Activated T-cell treated with anti-CD3 and anti-CD28 coated beads for 24 hours (primary cell): ENCODE data around the gene OTUD5.

Source experiments
- DNase-seq: peaks from one replicate; pipeline ENCODE4 v3.0.0-alpha.2; 2020; ENCODE audit warnings: low read depth

OTUD5 gene

DNA sequence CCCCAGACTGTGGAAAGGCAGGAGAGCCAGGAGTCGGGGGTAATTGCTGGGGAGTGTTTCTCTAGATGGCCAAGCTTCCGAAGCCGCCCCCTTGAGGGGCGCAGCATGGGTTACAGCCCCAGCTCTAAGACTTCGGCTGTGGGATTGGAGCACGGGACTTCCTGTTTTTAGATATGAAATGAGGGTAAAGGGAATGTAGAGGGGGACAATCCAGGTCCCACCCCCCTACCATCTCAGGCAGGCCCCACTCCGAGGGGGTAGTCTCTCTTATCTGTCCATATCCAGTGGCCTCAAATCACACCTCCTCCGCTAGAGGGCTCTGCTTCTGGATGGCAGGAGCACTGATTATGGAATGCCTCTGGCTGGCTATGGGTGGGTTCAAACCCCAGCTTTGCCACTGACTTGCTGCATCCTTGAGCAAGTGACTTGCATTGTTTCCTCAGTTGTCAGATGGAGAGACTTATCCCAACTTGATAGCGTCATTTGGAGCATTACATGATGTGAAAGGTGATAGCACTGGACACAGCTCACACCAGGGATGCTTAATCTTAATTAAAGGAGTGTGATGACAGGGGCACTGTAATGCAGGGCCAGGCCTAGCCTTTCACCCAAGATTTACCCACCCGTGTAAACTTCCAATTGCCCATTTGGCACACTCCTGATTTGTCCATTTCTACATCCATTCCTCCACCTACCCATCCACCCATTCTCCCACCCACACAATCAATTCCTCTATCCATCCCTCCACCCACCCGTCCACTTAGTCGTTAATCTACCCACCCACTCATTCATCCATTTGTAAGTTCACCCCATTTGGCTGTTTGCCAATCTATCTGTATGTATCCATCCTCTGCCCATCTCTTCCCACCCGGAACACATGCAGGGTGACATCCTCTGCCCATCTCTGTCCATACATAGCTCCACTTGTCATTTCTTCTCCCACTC lies 15.1 kb upstream of the OTUD5 start:
- no peak for DNase-seq

DNA sequence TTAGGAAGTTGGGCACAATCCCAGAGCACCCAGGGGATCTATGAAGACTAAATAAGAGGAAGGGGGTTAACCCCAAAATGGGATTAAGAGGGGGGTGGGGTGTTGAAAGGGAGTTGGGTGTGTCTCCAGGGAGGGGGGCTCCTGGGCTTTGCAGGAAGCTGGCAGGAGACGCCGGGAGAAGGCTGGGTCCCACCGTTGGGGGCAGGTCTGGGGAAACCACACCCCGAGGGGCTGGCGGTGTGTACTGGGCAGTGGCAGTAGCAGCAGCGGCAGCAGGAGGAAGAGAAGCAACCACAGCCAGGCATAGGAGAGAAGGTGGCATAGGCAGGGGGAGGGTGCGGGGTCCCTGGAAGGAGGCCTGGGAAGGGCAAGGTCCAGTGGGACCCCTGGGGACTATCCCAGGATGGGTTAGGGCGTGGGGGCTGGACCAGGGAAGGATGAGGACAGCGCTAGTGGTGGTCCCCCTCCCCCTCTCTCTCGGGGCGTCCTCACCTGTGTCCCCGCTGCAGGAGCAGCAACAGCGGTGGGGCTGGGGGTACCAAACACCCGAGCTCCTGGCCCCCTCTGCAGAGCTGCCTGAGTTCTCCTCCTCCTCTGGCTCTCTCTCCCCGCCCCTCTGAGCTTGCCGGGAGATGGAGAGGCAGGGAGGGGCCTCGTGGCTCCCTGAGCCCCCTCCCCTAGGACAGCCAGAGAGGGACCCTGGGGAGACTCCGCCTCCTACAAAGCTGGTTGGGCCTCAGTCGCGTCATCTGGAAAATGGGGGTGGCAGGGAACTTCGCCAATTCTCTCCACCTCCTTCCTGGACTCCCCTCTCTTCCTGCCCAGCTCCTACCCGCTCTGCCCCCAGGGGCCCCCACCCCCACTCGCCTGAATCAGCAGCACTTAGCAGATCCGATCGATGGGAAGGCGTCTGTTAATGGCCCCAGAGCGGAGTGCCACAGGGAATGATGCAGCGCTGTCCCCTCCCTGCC lies 14.1 kb upstream of the OTUD5 start, which contains the start of gene KCND1:
KCND1 (minus strand) TSS at position 596 of the 971 bp plus-strand sequence. CDS start 1,573 bp downstream, outside the sequence.
- no peak for DNase-seq

DNA sequence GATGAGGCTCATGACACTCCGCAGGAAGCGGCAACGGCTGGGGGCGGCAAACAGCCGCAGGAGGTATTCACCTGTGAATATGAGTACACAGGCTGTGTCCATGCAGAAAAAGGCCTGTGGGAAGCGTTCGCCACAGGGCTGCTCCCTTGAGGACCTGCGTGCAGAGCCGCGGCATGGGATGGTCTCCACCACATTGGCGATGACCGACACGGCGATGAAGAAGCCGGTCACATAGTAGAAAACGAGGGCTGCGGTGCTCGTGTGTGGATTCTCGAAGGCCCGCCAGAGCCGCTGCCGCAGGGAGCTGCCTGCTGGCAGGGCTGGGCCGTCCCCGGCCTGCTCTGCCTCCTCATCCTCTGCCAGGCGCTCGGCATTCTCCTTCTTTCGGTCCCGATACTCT lies 12.1 kb upstream of the OTUD5 start:
- DNase-seq = no peak

DNA sequence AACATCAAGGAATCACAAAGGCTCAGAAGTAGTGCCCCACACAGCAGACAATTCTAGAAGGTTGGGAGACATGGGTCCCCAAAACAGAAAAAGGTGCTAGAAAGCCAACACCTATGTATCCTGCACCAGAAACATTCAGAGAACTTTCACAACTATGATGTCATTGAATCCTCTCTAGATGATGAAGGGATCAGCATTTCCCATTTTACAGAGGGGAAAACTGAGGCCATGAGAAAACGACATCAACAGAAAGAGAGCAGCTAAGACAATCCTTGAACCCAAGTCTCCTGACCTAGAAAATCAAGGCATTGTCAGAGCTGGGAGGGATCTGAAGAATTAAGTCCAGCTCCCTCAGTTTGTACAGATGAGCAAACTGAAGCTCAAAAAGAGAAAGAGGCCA lies 11.0 kb upstream of the OTUD5 start:
- DNase-seq = no peak

DNA sequence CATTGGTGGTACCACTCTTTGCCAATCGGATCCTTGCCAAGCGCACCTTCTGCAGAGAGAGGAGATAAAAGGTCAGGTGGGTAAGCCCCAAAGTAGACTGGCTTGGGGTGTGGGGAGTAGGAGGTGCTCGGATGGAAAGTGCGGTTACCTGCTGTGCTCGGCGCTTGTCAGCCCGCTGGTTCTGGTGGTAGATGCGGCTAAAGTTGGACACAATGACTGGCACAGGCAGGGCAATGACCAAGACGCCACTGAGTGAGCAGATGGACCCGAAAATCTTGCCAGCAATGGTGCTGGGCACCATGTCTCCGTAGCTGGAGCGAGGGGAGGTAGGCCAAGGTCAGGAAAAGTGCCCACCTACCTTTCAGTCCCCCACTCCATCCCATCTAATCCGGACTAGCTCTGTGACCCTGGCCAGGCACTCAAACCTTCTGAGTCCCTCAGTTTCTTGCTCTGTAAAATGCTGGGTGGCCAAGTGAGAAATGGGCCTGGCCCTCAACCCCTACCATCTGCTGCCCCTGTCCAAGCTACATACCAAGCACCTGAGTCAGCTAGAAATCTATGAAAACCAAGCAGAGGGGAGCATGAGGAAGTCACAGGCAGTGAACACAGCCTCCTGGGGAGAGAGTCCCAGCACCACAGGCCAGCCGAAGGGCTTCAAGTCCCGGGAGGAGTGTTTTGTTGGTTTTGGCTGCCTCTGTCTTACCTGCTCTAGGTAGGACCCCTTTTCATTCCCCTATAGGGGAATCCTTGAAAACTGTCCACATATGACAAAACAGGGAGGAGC lies 9.6 kb upstream of the OTUD5 start:
- DNase-seq = no peak

DNA sequence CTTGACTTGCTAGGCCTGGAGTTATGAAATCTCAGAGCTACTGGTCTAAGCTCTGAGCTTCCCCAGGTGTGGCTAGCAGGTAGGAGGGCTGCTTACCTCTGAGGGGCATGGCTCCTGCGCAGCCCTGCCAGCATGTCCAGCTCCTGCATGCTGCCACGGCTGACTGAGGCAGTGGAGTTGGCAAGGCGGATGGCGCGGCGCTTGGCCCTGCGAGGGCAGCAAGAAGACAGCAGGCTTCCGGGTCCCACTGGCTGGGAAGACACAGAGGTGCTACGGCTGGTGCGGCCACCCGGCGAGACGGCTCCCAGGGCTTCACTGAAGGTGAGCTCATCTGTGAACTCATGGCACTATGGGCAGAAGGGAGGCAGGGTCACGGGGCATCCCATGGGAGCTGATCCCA lies 8.6 kb upstream of the OTUD5 start:
- DNase-seq = no peak

DNA sequence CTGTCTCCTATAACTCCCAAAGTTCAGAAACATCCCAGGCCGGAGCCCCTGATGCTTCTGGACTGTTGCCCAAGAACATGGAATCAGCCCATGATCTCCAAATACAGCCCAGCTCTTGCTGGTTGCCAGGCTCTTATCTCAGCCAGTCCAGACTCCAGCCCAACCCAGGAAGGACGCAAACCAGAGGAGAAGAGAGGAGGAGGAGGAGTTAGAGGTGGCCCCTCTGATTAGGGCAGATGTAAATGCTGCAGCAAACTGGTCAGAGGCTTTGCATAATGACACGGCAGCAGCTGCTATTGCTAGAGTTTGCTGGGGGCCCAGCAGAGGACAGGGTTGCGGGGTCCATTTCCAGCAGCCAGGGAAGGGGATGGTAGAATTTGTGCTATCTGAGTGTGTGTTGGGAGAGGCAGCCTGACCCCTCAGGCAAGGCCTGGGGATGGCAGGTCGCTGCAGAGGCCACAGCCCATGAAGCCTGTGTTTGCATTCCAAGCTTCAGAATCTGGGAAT lies 4.2 kb upstream of the OTUD5 start:
- no peak for DNase-seq

DNA sequence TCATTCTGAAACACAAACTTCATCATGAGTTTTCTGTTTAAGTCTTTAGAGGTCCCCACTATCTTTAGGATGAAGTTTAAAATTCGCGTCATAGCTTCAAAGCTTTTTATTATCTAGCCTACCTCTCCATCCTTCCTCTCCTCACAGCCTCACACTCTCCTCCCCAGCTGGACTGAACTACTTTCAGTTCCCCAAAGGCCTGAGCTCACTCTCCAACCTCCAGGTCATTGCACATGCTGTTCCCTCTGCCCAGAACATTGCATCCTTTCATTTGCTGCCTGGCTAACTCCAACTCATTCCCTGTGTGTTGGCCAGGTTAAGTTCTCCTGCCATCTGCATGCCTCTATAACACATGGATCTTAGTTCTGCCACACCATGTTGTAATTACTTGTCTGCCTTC lies 2.9 kb upstream of the OTUD5 start:
- DNase-seq = no peak

DNA sequence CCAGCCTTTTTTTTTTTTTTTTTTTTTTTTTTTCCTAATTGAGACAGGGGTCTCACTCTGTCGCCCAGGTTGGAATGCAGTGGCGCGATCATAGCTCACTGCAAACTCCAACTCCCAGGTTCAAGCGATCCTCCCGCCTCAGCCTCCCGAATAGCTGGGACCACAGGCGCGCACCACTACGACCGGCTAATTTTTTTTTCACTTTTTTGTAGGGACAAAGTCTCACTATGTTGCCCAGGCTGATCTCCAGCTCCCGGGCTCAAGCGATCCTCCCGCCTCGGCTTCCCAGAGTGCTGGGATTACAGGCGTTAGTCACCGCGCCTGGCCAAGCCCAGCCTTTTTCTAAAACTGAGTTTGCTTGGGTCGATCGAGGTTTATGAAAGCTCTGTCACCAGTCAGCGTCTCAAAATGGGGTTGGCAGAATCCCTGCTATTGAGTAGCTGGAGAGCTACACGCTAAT lies 1.3 kb upstream of the OTUD5 start:
- DNase-seq = no peak

DNA sequence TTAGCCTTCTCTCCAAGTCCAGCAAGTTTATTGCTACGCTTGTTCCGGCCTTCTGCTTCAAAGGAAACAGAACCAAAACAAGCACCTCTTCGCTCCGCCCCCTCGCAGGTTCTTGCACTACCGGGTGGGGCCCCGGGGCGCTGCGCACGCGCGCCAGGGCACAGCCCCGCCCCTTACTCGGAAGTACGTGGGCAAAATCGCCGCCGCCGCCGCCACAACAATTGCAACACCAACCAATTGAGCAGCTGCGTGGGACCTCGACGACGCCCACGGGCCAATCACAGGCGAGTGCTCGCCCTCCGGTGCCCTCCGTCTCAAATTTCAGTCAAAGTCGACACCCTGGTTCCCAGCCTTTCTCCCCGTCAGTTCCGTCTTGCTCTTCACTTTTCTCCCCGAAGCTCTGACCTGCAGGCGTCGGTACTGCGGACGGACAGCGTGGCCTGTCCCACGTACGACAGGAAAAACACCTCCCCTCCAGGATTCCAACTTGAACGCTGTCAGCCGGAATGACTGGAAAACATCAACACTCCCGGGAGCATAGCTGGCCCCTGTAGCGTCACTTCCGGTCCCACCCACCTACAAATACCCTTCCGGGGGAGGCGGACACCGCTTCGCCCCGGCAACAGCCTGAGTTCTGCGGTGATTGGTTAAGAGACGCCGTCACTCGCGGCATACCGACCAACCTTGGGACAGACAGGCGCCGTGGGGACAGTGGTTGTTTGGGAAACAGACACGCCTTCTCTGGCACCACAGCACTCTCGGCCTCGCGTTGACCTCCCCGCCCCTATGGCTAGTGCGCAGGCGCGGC lies 624 bp upstream of the OTUD5 start:
- DNase-seq = peak; percentile 87

DNA sequence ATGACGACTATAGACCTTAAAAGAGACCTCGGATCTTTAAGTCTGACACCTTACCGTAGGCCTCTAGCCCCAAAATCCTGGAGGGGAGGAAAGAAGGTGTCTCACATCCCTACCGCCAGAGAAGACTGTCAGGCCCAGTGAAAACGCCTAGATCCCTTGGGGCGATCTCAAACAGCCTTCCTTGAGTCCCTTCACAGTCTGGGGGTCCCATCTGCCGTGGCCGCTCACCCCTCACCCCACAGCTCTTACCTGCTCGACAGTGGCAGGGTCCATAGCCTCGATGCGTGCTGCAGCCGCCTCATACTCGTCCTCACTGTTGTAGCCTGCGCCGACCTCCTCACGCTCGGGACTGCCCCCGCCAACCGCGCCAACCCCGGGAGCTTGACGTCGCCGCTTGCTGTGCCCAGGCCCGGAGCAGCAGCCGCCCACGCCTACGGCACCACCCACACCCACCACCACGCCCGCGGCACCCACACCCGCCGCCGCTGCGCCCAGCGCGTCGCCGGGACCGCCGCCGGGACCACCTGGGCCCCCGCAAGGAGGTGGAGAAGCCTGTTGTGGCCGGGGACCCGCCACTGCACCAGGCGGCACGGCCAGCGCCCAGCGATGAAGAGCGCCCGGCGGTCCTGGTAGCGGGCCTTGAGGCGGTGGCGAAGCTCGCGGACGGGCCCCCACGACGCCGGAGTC lies 536 bp downstream of the OTUD5 start:
- no peak for DNase-seq

DNA sequence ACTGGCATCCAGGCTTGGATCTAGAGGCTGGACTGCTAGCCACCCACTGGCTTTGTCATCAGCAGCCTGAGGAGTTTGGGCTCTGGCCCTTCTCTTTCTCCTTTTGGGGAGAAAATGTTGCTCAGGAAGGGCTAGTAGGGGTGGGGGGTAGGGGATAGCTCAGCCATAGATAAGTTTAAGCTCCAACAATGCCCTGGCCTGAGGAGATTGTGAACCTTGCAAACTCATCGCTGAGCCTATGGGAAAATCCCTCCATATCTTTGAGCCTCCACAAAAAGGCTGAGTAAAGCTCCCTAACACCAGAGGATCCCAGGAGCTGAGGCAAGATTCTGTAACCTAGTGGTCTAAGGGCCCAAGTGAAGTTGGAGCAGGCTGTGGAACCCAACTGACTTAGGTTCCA lies 8.8 kb downstream of the OTUD5 start:
- no peak for DNase-seq

DNA sequence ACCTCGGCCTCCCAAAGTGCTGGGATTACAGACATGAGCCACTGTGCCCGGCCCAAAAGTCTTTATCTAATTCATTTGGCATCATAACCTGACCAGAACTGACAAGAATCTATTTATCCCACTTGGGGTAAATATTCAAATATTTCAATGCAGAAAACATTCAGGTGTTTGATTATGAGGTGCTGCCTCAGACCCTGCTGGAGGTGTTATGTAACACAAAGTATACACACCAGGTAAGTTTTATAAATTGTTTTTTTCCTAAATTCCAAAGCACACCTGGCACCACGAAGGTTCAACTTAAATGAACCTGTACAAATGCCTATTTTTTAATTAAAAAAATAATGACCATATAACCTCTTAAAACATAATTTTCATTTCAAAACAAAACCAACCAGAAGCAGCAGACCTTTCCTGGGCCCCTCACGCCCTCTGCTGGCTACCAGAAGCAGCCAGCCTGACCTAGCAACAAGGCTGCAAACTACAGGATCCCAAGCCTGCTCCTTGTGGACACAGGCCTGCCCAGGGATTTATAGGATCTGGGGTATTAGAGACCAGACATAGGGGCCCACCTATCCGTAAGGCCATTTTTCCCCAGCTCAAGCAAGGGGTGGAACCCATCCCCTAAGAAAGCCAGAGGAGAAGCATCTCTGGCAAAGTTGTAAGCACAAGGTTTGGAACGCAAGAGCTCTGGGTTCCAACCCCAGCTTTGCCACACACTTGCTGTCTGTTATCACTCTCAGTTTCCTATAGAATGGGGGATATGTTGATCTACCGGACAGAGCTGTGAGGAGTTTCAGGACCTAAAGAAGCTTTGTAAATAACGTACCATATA lies 11.7 kb downstream of the OTUD5 start:
- DNase-seq = no peak

DNA sequence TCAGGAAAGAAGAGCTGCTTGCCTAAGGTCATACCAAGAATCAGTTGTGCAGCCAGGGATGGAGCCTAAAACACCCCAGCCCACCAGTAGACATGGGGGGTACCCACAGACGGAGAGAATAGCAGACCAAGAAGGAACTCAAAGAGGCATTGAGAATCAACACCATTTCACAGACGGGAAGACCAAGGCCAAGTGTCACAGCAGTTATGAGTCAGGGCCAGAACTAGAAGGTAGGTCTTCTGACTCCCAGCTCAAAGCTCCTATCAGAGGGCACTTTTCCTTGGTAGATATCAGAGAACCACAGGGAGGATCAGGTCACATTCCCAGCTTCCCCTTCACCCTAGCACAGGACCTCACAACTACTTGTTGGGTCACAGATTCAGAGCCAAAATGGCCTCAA lies 14.5 kb downstream of the OTUD5 start:
- no peak for DNase-seq

DNA sequence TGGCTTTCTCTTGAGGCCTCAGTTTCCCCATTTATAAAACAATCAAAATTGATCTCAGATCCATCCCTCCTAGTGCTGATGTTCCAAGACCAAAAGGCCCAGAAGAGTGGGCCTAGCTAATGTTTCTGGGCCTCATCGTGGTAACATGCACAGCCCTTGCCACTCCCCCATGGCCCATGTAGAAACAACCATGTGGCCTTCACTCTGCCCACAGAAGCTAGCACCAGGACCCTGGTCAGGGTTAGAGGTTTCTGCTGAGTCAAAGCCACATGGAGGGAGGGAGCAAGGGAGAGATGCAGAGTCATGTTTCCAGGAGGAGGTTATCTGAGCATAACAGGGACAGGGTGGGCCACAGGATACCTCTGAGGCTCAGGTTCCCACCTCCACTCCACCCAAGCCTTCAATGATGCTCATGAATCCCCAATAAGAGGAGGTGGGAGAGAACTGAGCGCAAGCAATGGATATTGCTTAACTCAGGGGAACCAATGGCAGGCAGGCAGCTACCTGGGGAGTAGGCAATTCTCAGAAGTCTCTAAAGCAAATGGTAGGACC lies 16.9 kb downstream of the OTUD5 start:
- no peak for DNase-seq

DNA sequence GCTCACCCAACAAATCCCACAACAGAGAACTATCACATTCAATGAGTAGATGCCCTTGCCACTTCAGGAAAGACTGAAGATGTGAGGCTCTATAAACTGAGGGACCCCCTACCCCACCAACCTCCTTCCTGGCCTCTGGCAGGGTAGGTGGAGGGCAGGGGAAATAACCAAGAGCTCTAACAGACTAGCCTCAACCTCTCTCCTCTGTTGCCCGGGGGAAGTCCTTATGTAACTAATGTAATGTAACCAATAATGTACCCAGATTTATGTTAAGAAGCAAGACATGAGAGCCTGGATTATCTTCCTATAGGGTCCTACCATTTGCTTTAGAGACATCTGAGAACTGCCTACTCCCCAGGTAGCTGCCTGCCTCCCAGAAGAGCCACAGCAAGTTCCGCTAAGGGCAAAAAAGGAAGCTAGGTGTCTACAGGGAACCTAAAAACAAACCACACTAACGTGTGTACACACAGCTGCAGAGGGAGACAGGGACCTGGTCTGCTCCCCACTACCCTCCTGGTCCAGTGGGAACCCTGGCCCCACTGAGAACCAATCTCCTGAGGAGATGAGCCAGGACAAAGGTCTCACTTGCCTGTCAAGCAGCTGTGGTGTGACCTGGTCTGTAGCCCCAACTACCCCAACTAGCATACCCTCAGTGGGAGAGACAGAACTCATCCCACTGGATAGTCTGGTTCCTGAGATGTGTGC lies 17.7 kb downstream of the OTUD5 start:
- no peak for DNase-seq

DNA sequence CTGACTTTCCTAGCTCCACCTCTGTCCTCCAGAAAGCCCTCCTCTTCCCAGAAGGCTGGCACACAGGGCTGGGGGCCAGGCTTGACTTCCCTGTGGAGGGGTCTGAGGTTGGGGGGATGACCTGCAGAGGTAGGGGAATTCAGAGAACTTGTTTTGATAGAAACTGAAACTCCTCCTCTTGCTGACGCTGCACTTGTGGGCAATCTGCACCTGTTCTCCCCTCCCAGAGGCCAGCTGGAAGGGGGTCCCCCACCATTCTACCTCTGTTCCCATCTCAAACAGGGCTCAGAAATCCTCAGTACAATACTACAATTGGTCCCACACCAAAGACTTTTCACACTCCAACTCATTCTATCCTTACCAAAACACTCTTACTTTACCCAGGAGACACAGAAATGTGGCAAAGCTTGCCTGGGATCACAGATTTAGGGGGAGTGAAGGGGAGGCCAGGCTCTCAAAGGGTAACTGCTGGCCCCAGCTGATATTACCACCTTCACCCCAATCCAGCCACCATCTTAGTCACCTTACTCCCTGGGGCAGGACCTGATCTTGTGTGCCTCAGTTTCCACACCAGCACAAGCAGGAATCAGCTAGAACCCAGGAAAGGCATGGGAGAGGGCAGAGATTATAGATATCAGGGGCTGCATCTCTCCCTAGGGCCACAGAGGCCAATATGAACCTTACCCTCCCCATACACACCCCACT lies 18.5 kb downstream of the OTUD5 start:
- DNase-seq = peak; percentile 73
